Endothelial cell of umbilical vein (primary cell): ENCODE results near the gene HDLBP. TPM values are rescaled to one million over a fixed set of nuclear protein-coding genes. Genes with fewer than 3 reads are reported as not detected.

Source experiments
- BruUV-seq: library from RNA; stranded (reverse); fragments of 400-500 nt; replicated peaks from 2 replicates; lab custom pipeline; 2021; lab: Mats Ljungman, UMichigan
- CTCF ChIA-PET: fragments of 300-600, 350-600 bp; sonication (Branson Sonifier 250); formaldehyde crosslinking; loops from one replicate; lab custom pipeline; 2021; ENCODE audit warnings: antibody characterized with exemption, inconsistent platforms; lab: Charles Lee
- POLR2A ChIA-PET: fragments of 300-600, 350-600 bp; sonication (Branson Sonifier 250); formaldehyde crosslinking; loops from one replicate; lab custom pipeline; 2021; ENCODE audit warnings: antibody characterized with exemption, inconsistent platforms; lab: Charles Lee
- DNase-seq: peaks from one replicate; pipeline ENCODE4 v3.0.0-alpha.2; 2011; ENCODE audit warnings: low read depth, low spot score
- FAIRE-seq: peaks from 2 replicates; lab custom pipeline; 2011; peaks lifted over from hg19 to GRCh38; lab: Jason Lieb, UNC
- H2AFZ ChIP-seq: 2 replicates; pipeline ENCODE4 v1.6.0; 2012; ENCODE audit warnings: low read depth, low read length, control low read depth, inconsistent platforms
- H3K27ac ChIP-seq: 2 replicates; pipeline ENCODE4 v1.5.1; 2011; ENCODE audit warnings: low read depth, mild to moderate bottlenecking, control low read depth, low read length, moderate library complexity; ENCODE audit not compliant: insufficient read depth
- H3K27me3 ChIP-seq, 2 experiments: 2 replicates each; pipeline versions ENCODE4 v1.6.0 to v1.6.1; 2011; ENCODE audit warnings: low read length in 2 of 2, mixed read lengths in 1 of 2; ENCODE audit not compliant: control insufficient read depth in 2 of 2, insufficient read depth in 2 of 2
- H3K36me3 ChIP-seq, 2 experiments: 2 replicates in 1 of 2; 3 replicates in 1 of 2; pipeline ENCODE4 v1.5.1; 2011; ENCODE audit warnings: low read length in 2 of 2, mild to moderate bottlenecking in 1 of 2, moderate library complexity in 1 of 2; ENCODE audit not compliant: control insufficient read depth in 2 of 2, insufficient read depth in 2 of 2; ENCODE audit errors: extremely low read depth in 1 of 2
- H3K4me1 ChIP-seq: 3 replicates; pipeline ENCODE4 v1.5.1; 2011; ENCODE audit warnings: mild to moderate bottlenecking, low read length; ENCODE audit not compliant: control insufficient read depth, insufficient read depth; ENCODE audit errors: extremely low read depth
- H3K4me2 ChIP-seq: 2 replicates; pipeline ENCODE4 v1.6.1; 2011; ENCODE audit warnings: low read length, control low read depth, mixed read lengths; ENCODE audit not compliant: insufficient read depth
- H3K4me3 ChIP-seq, 3 experiments: fragments of 200-600 bp in 1 of 3; sonication (generic), shearing (Covaris generic) in 1 of 3; replicated peaks in 1 of 3; 2 replicates each; pipeline ENCODE4 v1.5.1; 2011 to 2016; ENCODE audit warnings: control low read depth in 3 of 3, low read length in 3 of 3, mild to moderate bottlenecking in 2 of 3, inconsistent platforms in 1 of 3, low read depth in 1 of 3, moderate library complexity in 1 of 3; ENCODE audit not compliant: insufficient read depth in 1 of 3
- H3K79me2 ChIP-seq: 2 replicates; pipeline ENCODE4 v1.6.0; 2012; ENCODE audit warnings: low read length, inconsistent platforms; ENCODE audit not compliant: control insufficient read depth, insufficient read depth
- H3K9ac ChIP-seq: replicated peaks from 2 replicates; pipeline ENCODE3; 2011; ENCODE audit warnings: low read length, control low read depth; ENCODE audit not compliant: insufficient read depth; ENCODE audit errors: extremely low read depth
- H3K9me1 ChIP-seq: replicated peaks from 3 replicates; pipeline ENCODE4 v1.6.0; 2011; ENCODE audit warnings: mild to moderate bottlenecking, low read length; ENCODE audit not compliant: control insufficient read depth, insufficient read depth; ENCODE audit errors: extremely low read depth
- H3K9me3 ChIP-seq: replicated peaks from 2 replicates; pipeline ENCODE4 v1.5.1; 2012; ENCODE audit warnings: low read length, inconsistent platforms; ENCODE audit not compliant: control insufficient read depth, insufficient read depth
- H4K20me1 ChIP-seq: replicated peaks from 2 replicates; pipeline ENCODE3; 2011; ENCODE audit warnings: mild to moderate bottlenecking, low read length; ENCODE audit not compliant: control insufficient read depth, insufficient read depth; ENCODE audit errors: extremely low read depth
- CTCF ChIP-seq, 2 donors: IDR thresholded peaks; 1 replicate in 1 of 2; 2 replicates in 1 of 2; pipeline ENCODE4 v1.5.1; 2011; ENCODE audit warnings: low read length in 2 of 2, mild to moderate bottlenecking in 2 of 2, moderate library complexity in 2 of 2, control low read depth in 1 of 2, inconsistent platforms in 1 of 2, low read depth in 1 of 2; ENCODE audit not compliant: insufficient read depth in 1 of 2; ENCODE audit errors: extremely low read depth in 1 of 2
- EZH2 ChIP-seq: IDR thresholded peaks from 2 replicates; pipeline ENCODE4 v1.6.1; 2012; ENCODE audit warnings: borderline replicate concordance, low read depth, mild to moderate bottlenecking, moderate library complexity, low read length, inconsistent platforms; ENCODE audit not compliant: severe bottlenecking
- FOS ChIP-seq: IDR thresholded peaks from 2 replicates; pipeline ENCODE4 v1.6.1; 2011; ENCODE audit warnings: mild to moderate bottlenecking, low read length, moderate library complexity, borderline replicate concordance; ENCODE audit not compliant: insufficient read depth
- GATA2 ChIP-seq: IDR thresholded peaks from 2 replicates; pipeline ENCODE4 v1.7.0; 2011; ENCODE audit warnings: low read depth, mild to moderate bottlenecking, moderate library complexity, mixed read lengths, low read length; ENCODE audit not compliant: insufficient read length, insufficient read depth
- JUN ChIP-seq: IDR thresholded peaks from 2 replicates; pipeline ENCODE4 v1.6.1; 2011; ENCODE audit warnings: borderline replicate concordance, low read depth; ENCODE audit not compliant: insufficient read length, insufficient read depth
- MYC ChIP-seq: IDR thresholded peaks from one replicate; pipeline ENCODE4 v1.6.1; 2011; ENCODE audit warnings: mild to moderate bottlenecking, low read depth, low read length
- POLR2A ChIP-seq: IDR thresholded peaks from 2 replicates; pipeline ENCODE4 v1.6.1; 2012; ENCODE audit warnings: low read depth, mild to moderate bottlenecking, control low read depth, low read length
- POLR2AphosphoS5 ChIP-seq: IDR thresholded peaks from 2 replicates; pipeline ENCODE4 v1.6.1; 2012; ENCODE audit warnings: low read depth, mild to moderate bottlenecking, control low read depth, low read length, moderate library complexity; ENCODE audit not compliant: insufficient read depth
- dilution Hi-C: fragments of 300-500 bp; cut with MboI; formaldehyde crosslinking; loops from one replicate; pipeline ENCODE4 v1.15.0; 2019; ENCODE audit warnings: low sequenced_read_pairs; ENCODE audit not compliant: extremely low pct_ligation_motif_present
- intact Hi-C: fragments of 100-400 bp; cut with micrococcal nuclease; formaldehyde crosslinking; loops from one replicate; pipeline ENCODE4 v1.10.0; 2022
- polyA plus RNA-seq, 4 experiments: library from polyadenylated mRNA; depleted of rRNA in 3 of 4; stranded (reverse) in 3 of 4; unstranded in 1 of 4; fragments of >200 nt; gene quantifications; 2 replicates each; pipeline versions ENCODE4 v1.2.1 to v1.2.3, GENCODE V29; 2011 to 2012; ENCODE audit warnings: missing spikeins in 1 of 4
- total RNA-seq: library from RNA; stranded (reverse); gene quantifications from 2 replicates; pipeline ENCODE4 v1.2.3, GENCODE V29; 2021
- TF ChIP-seq, protein P1 (sequence below): IDR thresholded peaks from 2 replicates; pipeline ENCODE4 v1.6.1; 2011; ENCODE audit not compliant: insufficient read depth, insufficient read length

The HDLBP gene
- total and polyA plus RNA-seq, 2 donors (not counting 3 experiments of a cell fraction or from before 2014, with no cell fraction given): 379 to 569 TPM

DNA sequence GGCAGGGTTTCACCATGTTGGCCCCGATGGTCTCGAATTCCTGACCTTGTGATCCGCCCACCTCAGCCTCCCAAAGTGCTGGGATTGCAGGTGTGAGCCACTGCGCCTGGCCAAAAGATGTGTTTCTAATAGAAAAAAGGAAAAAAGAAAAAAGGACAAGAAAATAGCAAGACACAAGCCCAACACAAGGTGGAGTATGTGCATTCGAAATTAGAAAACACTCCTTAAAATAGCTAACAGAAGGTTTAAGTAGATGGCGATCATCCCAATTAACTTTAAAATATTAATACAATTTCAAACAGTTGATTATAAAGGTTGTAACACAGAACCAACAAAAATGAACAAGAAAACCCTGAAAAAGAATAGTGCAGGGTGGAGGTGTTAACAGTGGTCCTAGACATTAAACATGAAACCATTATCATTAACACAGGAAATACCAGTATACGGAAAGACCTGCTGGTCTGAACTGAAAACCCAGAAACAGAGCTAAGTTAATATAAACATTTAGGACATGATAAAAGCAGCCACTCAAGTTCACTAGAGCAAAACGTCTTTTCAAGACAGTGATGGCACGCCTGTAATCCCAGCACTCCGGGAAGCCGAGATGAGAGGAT lies 57.9 kb downstream of the HDLBP start:
- peaks cover 42 to 55% of the 10 kb centered on the region in 2 experiments for H3K36me3 ChIP-seq
- FAIRE-seq (peak; percentile 42), DNase-seq (no peak)
- ChIA-PET POLR2A (no interaction called here), CTCF (interaction anchor here (0.8 to 1.7 kb wide), 4 partner anchors 9 to 402 kb away, joined by 3 to 7 read pairs (median 4); no protein-coding TSS in a partner anchor)
- intact Hi-C loops (no loop called here), dilution Hi-C loops (no loop called here)
- TF ChIP-seq EZH2 (no peak), CTCF (IDR thresholded peaks at IDR 0.05; ENCODE audit: extremely low read depth in 1 of 2, insufficient read depth in 1 of 2, low read depth in 1 of 2, low read length in 2 of 2) (no peak), POLR2AphosphoS5 (no peak), GATA2 (no peak), POLR2A (no peak), JUN (no peak), FOS (no peak), MYC (no peak)
- TF ChIP-seq, protein P1, sequence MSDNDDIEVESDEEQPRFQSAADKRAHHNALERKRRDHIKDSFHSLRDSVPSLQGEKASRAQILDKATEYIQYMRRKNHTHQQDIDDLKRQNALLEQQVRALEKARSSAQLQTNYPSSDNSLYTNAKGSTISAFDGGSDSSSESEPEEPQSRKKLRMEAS: no peak
- no peaks in the 10 kb centered on the region for H3K9me1 ChIP-seq
- H3K9me3 ChIP-seq: no peaks in the 10 kb centered on the region
- no peaks in the 10 kb centered on the region for H4K20me1 ChIP-seq
- peaks cover 11% of the 10 kb centered on the region for H3K4me1 ChIP-seq
- no peak overlapping the region for H2AFZ ChIP-seq
- no peak overlapping the region for H3K4me3 ChIP-seq
- H3K27ac ChIP-seq: no peak overlapping the region
- no peak overlapping the region for H3K9ac ChIP-seq
- H3K79me2 ChIP-seq: peaks cover 20% of the 10 kb centered on the region
- H3K4me2 ChIP-seq: no peak overlapping the region
- H3K27me3 ChIP-seq: no peaks in the 10 kb centered on the region
- BruUV-seq: no TSS peak
